Endothelial cell of umbilical vein (primary cell): ENCODE measurements around the gene NRP2. TPM values are rescaled to one million over a fixed set of nuclear protein-coding genes. Genes with fewer than 3 reads are reported as not detected.

ENCODE experiments used
- BruUV-seq: library from RNA; stranded (reverse); fragments of 400-500 nt; replicated peaks from 2 replicates; lab custom pipeline; 2021; lab: Mats Ljungman, UMichigan
- CTCF ChIA-PET: fragments of 300-600, 350-600 bp; sonication (Branson Sonifier 250); formaldehyde crosslinking; loops from one replicate; lab custom pipeline; 2021; ENCODE audit warnings: antibody characterized with exemption, inconsistent platforms; lab: Charles Lee
- POLR2A ChIA-PET: fragments of 300-600, 350-600 bp; sonication (Branson Sonifier 250); formaldehyde crosslinking; loops from one replicate; lab custom pipeline; 2021; ENCODE audit warnings: antibody characterized with exemption, inconsistent platforms; lab: Charles Lee
- DNase-seq: peaks from one replicate; pipeline ENCODE4 v3.0.0-alpha.2; 2011; ENCODE audit warnings: low read depth, low spot score
- FAIRE-seq: peaks from 2 replicates; lab custom pipeline; 2011; peaks lifted over from hg19 to GRCh38; lab: Jason Lieb, UNC
- H2AFZ ChIP-seq: 2 replicates; pipeline ENCODE4 v1.6.0; 2012; ENCODE audit warnings: low read depth, low read length, control low read depth, inconsistent platforms
- H3K27ac ChIP-seq: 2 replicates; pipeline ENCODE4 v1.5.1; 2011; ENCODE audit warnings: low read depth, mild to moderate bottlenecking, control low read depth, low read length, moderate library complexity; ENCODE audit not compliant: insufficient read depth
- H3K27me3 ChIP-seq, 2 experiments: 2 replicates each; pipeline versions ENCODE4 v1.6.0 to v1.6.1; 2011; ENCODE audit warnings: low read length in 2 of 2, mixed read lengths in 1 of 2; ENCODE audit not compliant: control insufficient read depth in 2 of 2, insufficient read depth in 2 of 2
- H3K36me3 ChIP-seq, 2 experiments: 2 replicates in 1 of 2; 3 replicates in 1 of 2; pipeline ENCODE4 v1.5.1; 2011; ENCODE audit warnings: low read length in 2 of 2, mild to moderate bottlenecking in 1 of 2, moderate library complexity in 1 of 2; ENCODE audit not compliant: control insufficient read depth in 2 of 2, insufficient read depth in 2 of 2; ENCODE audit errors: extremely low read depth in 1 of 2
- H3K4me1 ChIP-seq: 3 replicates; pipeline ENCODE4 v1.5.1; 2011; ENCODE audit warnings: mild to moderate bottlenecking, low read length; ENCODE audit not compliant: control insufficient read depth, insufficient read depth; ENCODE audit errors: extremely low read depth
- H3K4me2 ChIP-seq: 2 replicates; pipeline ENCODE4 v1.6.1; 2011; ENCODE audit warnings: low read length, control low read depth, mixed read lengths; ENCODE audit not compliant: insufficient read depth
- H3K4me3 ChIP-seq, 3 experiments: fragments of 200-600 bp in 1 of 3; sonication (generic), shearing (Covaris generic) in 1 of 3; replicated peaks in 1 of 3; 2 replicates each; pipeline ENCODE4 v1.5.1; 2011 to 2016; ENCODE audit warnings: control low read depth in 3 of 3, low read length in 3 of 3, mild to moderate bottlenecking in 2 of 3, inconsistent platforms in 1 of 3, low read depth in 1 of 3, moderate library complexity in 1 of 3; ENCODE audit not compliant: insufficient read depth in 1 of 3
- H3K79me2 ChIP-seq: 2 replicates; pipeline ENCODE4 v1.6.0; 2012; ENCODE audit warnings: low read length, inconsistent platforms; ENCODE audit not compliant: control insufficient read depth, insufficient read depth
- H3K9ac ChIP-seq: replicated peaks from 2 replicates; pipeline ENCODE3; 2011; ENCODE audit warnings: low read length, control low read depth; ENCODE audit not compliant: insufficient read depth; ENCODE audit errors: extremely low read depth
- H3K9me1 ChIP-seq: replicated peaks from 3 replicates; pipeline ENCODE4 v1.6.0; 2011; ENCODE audit warnings: mild to moderate bottlenecking, low read length; ENCODE audit not compliant: control insufficient read depth, insufficient read depth; ENCODE audit errors: extremely low read depth
- H3K9me3 ChIP-seq: replicated peaks from 2 replicates; pipeline ENCODE4 v1.5.1; 2012; ENCODE audit warnings: low read length, inconsistent platforms; ENCODE audit not compliant: control insufficient read depth, insufficient read depth
- H4K20me1 ChIP-seq: replicated peaks from 2 replicates; pipeline ENCODE3; 2011; ENCODE audit warnings: mild to moderate bottlenecking, low read length; ENCODE audit not compliant: control insufficient read depth, insufficient read depth; ENCODE audit errors: extremely low read depth
- EZH2 ChIP-seq: IDR thresholded peaks from 2 replicates; pipeline ENCODE4 v1.6.1; 2012; ENCODE audit warnings: borderline replicate concordance, low read depth, mild to moderate bottlenecking, moderate library complexity, low read length, inconsistent platforms; ENCODE audit not compliant: severe bottlenecking
- FOS ChIP-seq: IDR thresholded peaks from 2 replicates; pipeline ENCODE4 v1.6.1; 2011; ENCODE audit warnings: mild to moderate bottlenecking, low read length, moderate library complexity, borderline replicate concordance; ENCODE audit not compliant: insufficient read depth
- GATA2 ChIP-seq: IDR thresholded peaks from 2 replicates; pipeline ENCODE4 v1.7.0; 2011; ENCODE audit warnings: low read depth, mild to moderate bottlenecking, moderate library complexity, mixed read lengths, low read length; ENCODE audit not compliant: insufficient read length, insufficient read depth
- JUN ChIP-seq: IDR thresholded peaks from 2 replicates; pipeline ENCODE4 v1.6.1; 2011; ENCODE audit warnings: borderline replicate concordance, low read depth; ENCODE audit not compliant: insufficient read length, insufficient read depth
- MYC ChIP-seq: IDR thresholded peaks from one replicate; pipeline ENCODE4 v1.6.1; 2011; ENCODE audit warnings: mild to moderate bottlenecking, low read depth, low read length
- POLR2A ChIP-seq: IDR thresholded peaks from 2 replicates; pipeline ENCODE4 v1.6.1; 2012; ENCODE audit warnings: low read depth, mild to moderate bottlenecking, control low read depth, low read length
- POLR2AphosphoS5 ChIP-seq: IDR thresholded peaks from 2 replicates; pipeline ENCODE4 v1.6.1; 2012; ENCODE audit warnings: low read depth, mild to moderate bottlenecking, control low read depth, low read length, moderate library complexity; ENCODE audit not compliant: insufficient read depth
- dilution Hi-C: fragments of 300-500 bp; cut with MboI; formaldehyde crosslinking; loops from one replicate; pipeline ENCODE4 v1.15.0; 2019; ENCODE audit warnings: low sequenced_read_pairs; ENCODE audit not compliant: extremely low pct_ligation_motif_present
- intact Hi-C: fragments of 100-400 bp; cut with micrococcal nuclease; formaldehyde crosslinking; loops from one replicate; pipeline ENCODE4 v1.10.0; 2022
- polyA plus RNA-seq, 4 experiments: library from polyadenylated mRNA; depleted of rRNA in 3 of 4; stranded (reverse) in 3 of 4; unstranded in 1 of 4; fragments of >200 nt; gene quantifications; 2 replicates each; pipeline versions ENCODE4 v1.2.1 to v1.2.3, GENCODE V29; 2011 to 2012; ENCODE audit warnings: missing spikeins in 1 of 4
- total RNA-seq: library from RNA; stranded (reverse); gene quantifications from 2 replicates; pipeline ENCODE4 v1.2.3, GENCODE V29; 2021
- TF ChIP-seq, protein P1 (sequence below), 2 donors: IDR thresholded peaks; 1 replicate in 1 of 2; 2 replicates in 1 of 2; pipeline ENCODE4 v1.5.1; 2011; ENCODE audit warnings: low read length in 2 of 2, mild to moderate bottlenecking in 2 of 2, moderate library complexity in 2 of 2, control low read depth in 1 of 2, inconsistent platforms in 1 of 2, low read depth in 1 of 2; ENCODE audit not compliant: insufficient read depth in 1 of 2; ENCODE audit errors: extremely low read depth in 1 of 2
- TF ChIP-seq, protein P2 (sequence below): IDR thresholded peaks from 2 replicates; pipeline ENCODE4 v1.6.1; 2011; ENCODE audit not compliant: insufficient read depth, insufficient read length

The NRP2 gene
- total and polyA plus RNA-seq, 2 donors (not counting 3 experiments of a cell fraction or from before 2014, with no cell fraction given): 160 to 240 TPM

DNA sequence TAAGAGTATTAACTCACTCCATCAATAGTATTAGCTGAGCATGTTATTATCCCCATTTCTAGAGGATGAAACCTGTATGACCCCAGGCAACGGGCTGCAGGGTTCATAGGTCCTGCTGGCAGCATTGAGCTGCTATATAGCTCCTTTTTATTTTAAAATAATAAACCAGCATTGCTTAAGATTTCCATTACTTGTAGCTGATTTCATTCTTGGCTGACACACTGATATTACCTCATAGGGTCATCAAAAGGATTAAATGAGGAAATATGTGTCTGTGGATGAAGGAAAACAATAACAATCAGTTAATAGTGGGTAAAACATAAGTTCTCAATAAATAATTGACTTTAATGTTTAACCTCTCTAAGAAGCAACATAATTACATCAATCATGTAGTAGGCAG is 48.3 kb upstream of the NRP2 start:
- no peak overlapping the region for H3K4me3 ChIP-seq
- H3K36me3 ChIP-seq: no peaks in the 10 kb centered on the region
- dilution Hi-C loops: no loop called here
- no peak overlapping the region for H3K4me2 ChIP-seq
- no peak overlapping the region for H3K27ac ChIP-seq
- no peak for TF ChIP-seq POLR2AphosphoS5
- no peak for TF ChIP-seq JUN
- TF ChIP-seq POLR2A: no peak
- TF ChIP-seq, protein P1, sequence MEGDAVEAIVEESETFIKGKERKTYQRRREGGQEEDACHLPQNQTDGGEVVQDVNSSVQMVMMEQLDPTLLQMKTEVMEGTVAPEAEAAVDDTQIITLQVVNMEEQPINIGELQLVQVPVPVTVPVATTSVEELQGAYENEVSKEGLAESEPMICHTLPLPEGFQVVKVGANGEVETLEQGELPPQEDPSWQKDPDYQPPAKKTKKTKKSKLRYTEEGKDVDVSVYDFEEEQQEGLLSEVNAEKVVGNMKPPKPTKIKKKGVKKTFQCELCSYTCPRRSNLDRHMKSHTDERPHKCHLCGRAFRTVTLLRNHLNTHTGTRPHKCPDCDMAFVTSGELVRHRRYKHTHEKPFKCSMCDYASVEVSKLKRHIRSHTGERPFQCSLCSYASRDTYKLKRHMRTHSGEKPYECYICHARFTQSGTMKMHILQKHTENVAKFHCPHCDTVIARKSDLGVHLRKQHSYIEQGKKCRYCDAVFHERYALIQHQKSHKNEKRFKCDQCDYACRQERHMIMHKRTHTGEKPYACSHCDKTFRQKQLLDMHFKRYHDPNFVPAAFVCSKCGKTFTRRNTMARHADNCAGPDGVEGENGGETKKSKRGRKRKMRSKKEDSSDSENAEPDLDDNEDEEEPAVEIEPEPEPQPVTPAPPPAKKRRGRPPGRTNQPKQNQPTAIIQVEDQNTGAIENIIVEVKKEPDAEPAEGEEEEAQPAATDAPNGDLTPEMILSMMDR (IDR thresholded peaks at IDR 0.05; ENCODE audit: extremely low read depth in 1 of 2, insufficient read depth in 1 of 2, low read depth in 1 of 2, low read length in 2 of 2): no peak
- no peak for TF ChIP-seq EZH2
- TF ChIP-seq, protein P2, sequence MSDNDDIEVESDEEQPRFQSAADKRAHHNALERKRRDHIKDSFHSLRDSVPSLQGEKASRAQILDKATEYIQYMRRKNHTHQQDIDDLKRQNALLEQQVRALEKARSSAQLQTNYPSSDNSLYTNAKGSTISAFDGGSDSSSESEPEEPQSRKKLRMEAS: no peak
- no peak for TF ChIP-seq FOS
- no peak for TF ChIP-seq MYC
- TF ChIP-seq GATA2: no peak
- no peaks in the 10 kb centered on the region for H3K4me1 ChIP-seq
- H4K20me1 ChIP-seq: no peaks in the 10 kb centered on the region
- ChIA-PET CTCF (no interaction called here), POLR2A (no interaction called here)
- DNase-seq: no peak
- FAIRE-seq: no peak
- peaks cover 0 to 2% of the 10 kb centered on the region in 2 experiments for H3K27me3 ChIP-seq
- no peaks in the 10 kb centered on the region for H3K9me3 ChIP-seq
- no peaks in the 10 kb centered on the region for H3K9me1 ChIP-seq
- BruUV-seq: no TSS peak
- H3K79me2 ChIP-seq: no peaks in the 10 kb centered on the region
- intact Hi-C loops: no loop called here
- no peak overlapping the region for H2AFZ ChIP-seq
- H3K9ac ChIP-seq: no peak overlapping the region
